ENCODE data around the gene GSS.

Gene GSS

GRCh38 chr20:34955231-34956040 is at the start of gene GSS, which contains the start of gene MYH7B:
GSS (minus strand) TSS chr20:34955806; CDS start chr20:34951852, 3,954 bp downstream.
MYH7B (plus strand) TSS chr20:34955868; CDS start chr20:34978006, 22,138 bp downstream.
- DNase-seq (ENCODE audit: low read depth in 3 of 3), result peak; percentile 93 to 98 (median 95)

- no peak for DNase-seq (ENCODE audit: low read depth in 3 of 3)
Observed at GRCh38 chr20:35004749-35005462, 49.3 kb upstream of the GSS start.

- no peak for DNase-seq (ENCODE audit: low read depth in 3 of 3)
Observed at GRCh38 chr20:35004051-35004725, 48.6 kb upstream of the GSS start.

GRCh38 chr20:35003211-35004031 is 47.8 kb upstream of the GSS start:
- no peak for DNase-seq (ENCODE audit: low read depth in 3 of 3)

- DNase-seq (ENCODE audit: low read depth in 3 of 3), result no peak
Observed at GRCh38 chr20:35002426-35003210, 47.0 kb upstream of the GSS start.

- no peak for DNase-seq (ENCODE audit: low read depth in 3 of 3)
Observed at GRCh38 chr20:35001596-35002362, 46.2 kb upstream of the GSS start.

GRCh38 chr20:35000922-35001595 is 45.5 kb upstream of the GSS start:
- DNase-seq (ENCODE audit: low read depth in 3 of 3), result no peak

GRCh38 chr20:35000311-35000921 is 44.8 kb upstream of the GSS start:
- DNase-seq (ENCODE audit: low read depth in 3 of 3), result no peak

GRCh38 chr20:34999782-35000181 is 44.2 kb upstream of the GSS start:
- no peak for DNase-seq (ENCODE audit: low read depth in 3 of 3)

GRCh38 chr20:34999021-34999451 is 43.4 kb upstream of the GSS start:
- DNase-seq (ENCODE audit: low read depth in 3 of 3), result no peak

- no peak for DNase-seq (ENCODE audit: low read depth in 3 of 3)
Observed at GRCh38 chr20:34998331-34998950, 42.8 kb upstream of the GSS start.

GRCh38 chr20:34997774-34998173 is 42.2 kb upstream of the GSS start:
- no peak for DNase-seq (ENCODE audit: low read depth in 3 of 3)

GRCh38 chr20:34997131-34997561 is 41.5 kb upstream of the GSS start:
- no peak for DNase-seq (ENCODE audit: low read depth in 3 of 3)

GRCh38 chr20:34996243-34997028 is 40.8 kb upstream of the GSS start:
- no peak for DNase-seq (ENCODE audit: low read depth in 3 of 3)

- no peak for DNase-seq (ENCODE audit: low read depth in 3 of 3)
Observed at GRCh38 chr20:34995696-34996095, 40.1 kb upstream of the GSS start.

- DNase-seq (ENCODE audit: low read depth in 3 of 3), result no peak
Observed at GRCh38 chr20:34995192-34995591, 39.6 kb upstream of the GSS start.

- no peak for DNase-seq (ENCODE audit: low read depth in 3 of 3)
Observed at GRCh38 chr20:34994509-34995131, 39.0 kb upstream of the GSS start.

Data from stimulated activated CD4-positive, alpha-beta T cell treated with anti-CD3 and anti-CD28 coated beads, TNF-alpha, amount 100 ng/mL, for 4 hours (primary cell).